LNCaP clone FGC (cell line): Measurements from ENCODE around the gene PLCH2.

Source experiments
- DNase-seq: peaks from one replicate; pipeline ENCODE4 v3.0.0-alpha.2; 2011; ENCODE audit warnings: low read depth
- H3K4me3 ChIP-seq: 2 replicates; pipeline ENCODE4 v1.5.1; 2011; ENCODE audit warnings: mild to moderate bottlenecking, low read depth, low read length, control low read depth
- CTCF ChIP-seq: IDR thresholded peaks from 2 replicates; pipeline ENCODE4 v1.5.1; 2012; ENCODE audit warnings: mild to moderate bottlenecking; ENCODE audit not compliant: control insufficient read depth, insufficient read depth; ENCODE audit errors: extremely low read depth

PLCH2 gene

GRCh38 chr1:2449636-2450454, 26.2 kb upstream of the PLCH2 start:
- no peak overlapping the region for H3K4me3 ChIP-seq
- DNase-seq: no peak
- TF ChIP-seq CTCF: no peak

- no peak for DNase-seq
- no peak for TF ChIP-seq CTCF
- no peak overlapping the region for H3K4me3 ChIP-seq
These were observed 24.3 kb upstream of the PLCH2 start for GRCh38 chr1:2451741-2452140.

GRCh38 chr1:2452201-2452931, 23.7 kb upstream of the PLCH2 start:
- H3K4me3 ChIP-seq: no peak overlapping the region
- no peak for DNase-seq
- TF ChIP-seq CTCF: no peak

- TF ChIP-seq CTCF: no peak
- no peak overlapping the region for H3K4me3 ChIP-seq
- DNase-seq: no peak
These were observed 23.2 kb upstream of the PLCH2 start for GRCh38 chr1:2452932-2453315.

GRCh38 chr1:2454227-2454626, 21.9 kb upstream of the PLCH2 start:
- no peak overlapping the region for H3K4me3 ChIP-seq
- TF ChIP-seq CTCF: no peak
- no peak for DNase-seq

- DNase-seq: no peak
- no peak overlapping the region for H3K4me3 ChIP-seq
- TF ChIP-seq CTCF: no peak
These were observed 20.3 kb upstream of the PLCH2 start for GRCh38 chr1:2455757-2456156.
